Fibroblast of lung (primary cell): ENCODE data around the gene FNDC3B. TPM values are rescaled to one million over a fixed set of nuclear protein-coding genes. Genes with fewer than 3 reads are reported as not detected.
A peak's percentile ranks its signal among the peaks of the same experiment; 100 is the strongest.

ENCODE experiments used
- DNase-seq, 2 donors: peaks; one replicate each; pipeline versions ENCODE4 v3.0.0 to v3.0.0-alpha.2; 2010; ENCODE audit warnings: low read depth in 2 of 2
- H2AFZ ChIP-seq: 2 replicates; pipeline ENCODE4 v1.5.1; 2012; ENCODE audit warnings: low read length, control low read depth, inconsistent platforms
- H3K27ac ChIP-seq: 2 replicates; pipeline ENCODE4 v1.5.1; 2011; ENCODE audit warnings: low read length, control low read depth; ENCODE audit not compliant: insufficient read depth
- H3K27me3 ChIP-seq: 2 replicates; pipeline ENCODE4 v1.5.1; 2011; ENCODE audit warnings: mild to moderate bottlenecking, low read length; ENCODE audit not compliant: control insufficient read depth, insufficient read depth
- H3K36me3 ChIP-seq: 2 replicates; pipeline ENCODE4 v1.5.1; 2011; ENCODE audit warnings: low read length; ENCODE audit not compliant: control insufficient read depth, insufficient read depth
- H3K4me1 ChIP-seq: 2 replicates; pipeline ENCODE4 v1.5.1; 2011; ENCODE audit warnings: low read length; ENCODE audit not compliant: control insufficient read depth, insufficient read depth; ENCODE audit errors: extremely low read depth
- H3K4me2 ChIP-seq: 2 replicates; pipeline ENCODE4 v1.5.1; 2011; ENCODE audit warnings: low read length, control low read depth; ENCODE audit not compliant: insufficient read depth; ENCODE audit errors: extremely low read depth
- H3K4me3 ChIP-seq, 4 experiments: fragments of 200-600 bp in 1 of 4; sonication (generic) in 1 of 4; replicated peaks in 1 of 4; 2 replicates each; pipeline ENCODE4 v1.5.1; 2011 to 2016; ENCODE audit warnings: low read length in 4 of 4, low read depth in 3 of 4, mild to moderate bottlenecking in 3 of 4, control low read depth in 2 of 4, inconsistent platforms in 1 of 4, mixed read lengths in 1 of 4; ENCODE audit not compliant: insufficient read depth in 1 of 4; ENCODE audit errors: control extremely low read depth in 1 of 4
- H3K79me2 ChIP-seq: 2 replicates; pipeline ENCODE4 v1.5.1; 2012; ENCODE audit warnings: mild to moderate bottlenecking, low read length, inconsistent platforms; ENCODE audit not compliant: control insufficient read depth, insufficient read depth
- H3K9ac ChIP-seq: 2 replicates; pipeline ENCODE4 v1.5.1; 2011; ENCODE audit warnings: mild to moderate bottlenecking, low read length, control low read depth; ENCODE audit not compliant: insufficient read depth
- H3K9me3 ChIP-seq: 2 replicates; pipeline ENCODE4 v1.5.1; 2012; ENCODE audit warnings: low read depth, low read length; ENCODE audit not compliant: control insufficient read depth, insufficient read depth
- H4K20me1 ChIP-seq: 2 replicates; pipeline ENCODE4 v1.5.1; 2011; ENCODE audit warnings: low read length; ENCODE audit not compliant: control insufficient read depth, insufficient read depth; ENCODE audit errors: extremely low read depth
- CTCF ChIP-seq, 2 donors: IDR thresholded peaks in 1 of 2; conservative IDR thresholded peaks in 1 of 2; 1 replicate in 1 of 2; 2 replicates in 1 of 2; pipeline ENCODE4 v1.5.1; 2011 to 2012; ENCODE audit warnings: low read length in 2 of 2, control low read depth in 1 of 2, inconsistent platforms in 1 of 2, low read depth in 1 of 2, mild to moderate bottlenecking in 1 of 2
- EZH2 ChIP-seq: IDR thresholded peaks from 2 replicates; pipeline ENCODE4 v1.5.1; 2012; ENCODE audit warnings: low read length, control low read depth, mild to moderate bottlenecking; ENCODE audit errors: missing control alignments
- polyA plus RNA-seq, 2 donors: library from polyadenylated mRNA; depleted of rRNA in 1 of 2; stranded (reverse) in 1 of 2; unstranded in 1 of 2; fragments of >200 nt; gene quantifications; 2 replicates each; pipeline ENCODE4 v1.2.1, GENCODE V29; 2011 to 2012; ENCODE audit warnings: missing spikeins in 1 of 2
- total RNA-seq: library from RNA; depleted of rRNA; stranded (reverse); fragments of >200 nt; gene quantifications from 2 replicates; pipeline ENCODE4 v1.2.1, GENCODE V29; 2014

Gene FNDC3B
- total and polyA plus RNA-seq, 2 donors (not counting 1 experiment from before 2014, with no cell fraction given) = 26.1 to 76.8 TPM

- Histone ChIP-seq H3K9ac (no peak overlapping the region), H3K9me3 (no peaks in the 10 kb centered on the region), H3K79me2 (peaks cover 47% of the 10 kb centered on the region), H3K27me3 (no peaks in the 10 kb centered on the region), H3K4me1 (peaks cover 26% of the 10 kb centered on the region), H2AFZ (no peak overlapping the region), H4K20me1 (peaks cover 5% of the 10 kb centered on the region), H3K27ac (no peak overlapping the region), H3K36me3 (no peaks in the 10 kb centered on the region), H3K4me3 (no peak overlapping the region), H3K4me2 (no peak overlapping the region)
- peak; percentile 69 to 85 for DNase-seq
- no peak for TF ChIP-seq CTCF (conservative IDR thresholded peaks at IDR 0.05 in 1 of 2, IDR thresholded peaks at IDR 0.05 in 1 of 2; ENCODE audit: low read depth in 1 of 2, low read length in 2 of 2)
- no peak for TF ChIP-seq EZH2
Observed at GRCh38 chr3:172177046-172177445, 137.7 kb downstream of the FNDC3B start.

- no peak overlapping the region for H3K4me2 ChIP-seq
- no peak overlapping the region for H2AFZ ChIP-seq
- no peaks in the 10 kb centered on the region for H3K36me3 ChIP-seq
- H4K20me1 ChIP-seq = peaks cover 5% of the 10 kb centered on the region
- H3K4me3 ChIP-seq = no peak overlapping the region
- no peaks in the 10 kb centered on the region for H3K27me3 ChIP-seq
- no peak overlapping the region for H3K27ac ChIP-seq
- DNase-seq = no peak
- peaks cover 54% of the 10 kb centered on the region for H3K79me2 ChIP-seq
- H3K9ac ChIP-seq = no peak overlapping the region
- peaks cover 30% of the 10 kb centered on the region for H3K4me1 ChIP-seq
- no peaks in the 10 kb centered on the region for H3K9me3 ChIP-seq
- TF ChIP-seq CTCF (conservative IDR thresholded peaks at IDR 0.05 in 1 of 2, IDR thresholded peaks at IDR 0.05 in 1 of 2; ENCODE audit: low read depth in 1 of 2, low read length in 2 of 2) = no peak
- TF ChIP-seq EZH2 = no peak
Observed at GRCh38 chr3:172177803-172178316, 138.5 kb downstream of the FNDC3B start.

- H3K36me3 ChIP-seq = no peaks in the 10 kb centered on the region
- no peak overlapping the region for H3K9ac ChIP-seq
- H3K27me3 ChIP-seq = no peaks in the 10 kb centered on the region
- H3K4me3 ChIP-seq = no peak overlapping the region
- no peak for DNase-seq
- no peak overlapping the region for H3K4me2 ChIP-seq
- H3K9me3 ChIP-seq = no peaks in the 10 kb centered on the region
- H2AFZ ChIP-seq = no peak overlapping the region
- H3K4me1 ChIP-seq = peaks cover 22% of the 10 kb centered on the region
- no peak overlapping the region for H3K27ac ChIP-seq
- no peaks in the 10 kb centered on the region for H4K20me1 ChIP-seq
- TF ChIP-seq EZH2 (no peak), CTCF (conservative IDR thresholded peaks at IDR 0.05 in 1 of 2, IDR thresholded peaks at IDR 0.05 in 1 of 2; ENCODE audit: low read depth in 1 of 2, low read length in 2 of 2) (no peak)
- peaks cover 56% of the 10 kb centered on the region for H3K79me2 ChIP-seq
Observed at GRCh38 chr3:172179680-172180399, 140.5 kb downstream of the FNDC3B start.
